Calu3 (cell line): Measurements from ENCODE around the gene CNTLN. TPM values are rescaled to one million over a fixed set of nuclear protein-coding genes. Genes with fewer than 3 reads are reported as not detected.

Source experiments
- BruUV-seq: library from RNA; stranded (reverse); fragments of 400-500 nt; replicated peaks from 2 replicates; lab custom pipeline; 2021; lab: Mats Ljungman, UMichigan
- CTCF ChIA-PET: fragments of 300-600 bp; sonication (Branson Sonifier 250); formaldehyde crosslinking; loops from one replicate; lab custom pipeline; 2022; ENCODE audit warnings: antibody characterized with exemption; lab: Charles Lee
- DNase-seq: peaks from one replicate; pipeline ENCODE4 v3.0.0; 2022
- H3K27ac Mint-ChIP-seq: one replicate; pipeline ENCODE4 v1.8.0; 2022; ENCODE audit warnings: mixed read lengths; ENCODE audit not compliant: unreplicated experiment
- H3K27me3 Mint-ChIP-seq: one replicate; pipeline ENCODE4 v1.8.0; 2022; ENCODE audit warnings: mixed read lengths; ENCODE audit not compliant: unreplicated experiment
- H3K36me3 Mint-ChIP-seq: one replicate; pipeline ENCODE4 v1.8.0; 2022; ENCODE audit warnings: mild to moderate bottlenecking, moderate library complexity, mixed read lengths; ENCODE audit not compliant: insufficient read depth, unreplicated experiment
- H3K4me1 Mint-ChIP-seq: one replicate; pipeline ENCODE4 v1.8.0; 2022; ENCODE audit warnings: mild to moderate bottlenecking, low read depth, mixed read lengths; ENCODE audit not compliant: unreplicated experiment
- H3K4me3 Mint-ChIP-seq: one replicate; pipeline ENCODE4 v1.8.0; 2022; ENCODE audit warnings: mild to moderate bottlenecking, low read depth, moderate library complexity, mixed read lengths; ENCODE audit not compliant: unreplicated experiment
- H3K9me3 Mint-ChIP-seq: one replicate; pipeline ENCODE4 v1.8.0; 2022; ENCODE audit warnings: low read depth, mixed read lengths; ENCODE audit not compliant: unreplicated experiment
- CTCF ChIP-seq: fragments of 200-600 bp; IDR thresholded peaks from one replicate; pipeline ENCODE4 v1.8.0; 2022; ENCODE audit warnings: antibody characterized with exemption; ENCODE audit not compliant: unreplicated experiment
- intact Hi-C: fragments of 100-400 bp; cut with micrococcal nuclease; formaldehyde crosslinking; loops from one replicate; pipeline ENCODE4 v1.10.0; 2022; ENCODE audit not compliant: unreplicated experiment
- total RNA-seq: library from RNA; stranded (reverse); gene quantifications from 2 replicates; pipeline ENCODE4 v1.2.3, GENCODE V29; 2022

Gene CNTLN
- total RNA-seq, 1 experiment from 2014 or later = 6.7 TPM

GRCh38 chr9:17130725-17131124 is 4.1 kb upstream of the CNTLN start:
- no peak for TF ChIP-seq CTCF
- H3K36me3 Mint-ChIP-seq = peaks cover 18% of the 10 kb centered on the region
- BruUV-seq = no TSS peak
- CTCF ChIA-PET = interaction anchor here (0.6 kb wide), 1 partner anchor 11 kb away, joined by 4 read pairs; no protein-coding TSS in a partner anchor
- intact Hi-C loops = no loop called here
- H3K4me1 Mint-ChIP-seq = peaks cover 8% of the 10 kb centered on the region
- H3K4me3 Mint-ChIP-seq = no peak overlapping the region
- no peak overlapping the region for H3K27ac Mint-ChIP-seq
- no peaks in the 10 kb centered on the region for H3K9me3 Mint-ChIP-seq
- DNase-seq = no peak
- H3K27me3 Mint-ChIP-seq = no peaks in the 10 kb centered on the region

GRCh38 chr9:17131494-17131893 is 3.3 kb upstream of the CNTLN start:
- H3K27me3 Mint-ChIP-seq = no peaks in the 10 kb centered on the region
- H3K9me3 Mint-ChIP-seq = no peaks in the 10 kb centered on the region
- H3K27ac Mint-ChIP-seq = no peak overlapping the region
- no TSS peak for BruUV-seq
- no peak for DNase-seq
- peaks cover 19% of the 10 kb centered on the region for H3K36me3 Mint-ChIP-seq
- H3K4me1 Mint-ChIP-seq = peaks cover 8% of the 10 kb centered on the region
- H3K4me3 Mint-ChIP-seq = no peak overlapping the region
- TF ChIP-seq CTCF = no peak
- intact Hi-C loops = no loop called here
- CTCF ChIA-PET = no interaction called here

GRCh38 chr9:17135295-17136160 is 688 bp downstream of the CNTLN start:
- no peak for TF ChIP-seq CTCF
- BruUV-seq = TSS peak; percentile 35
- no peaks in the 10 kb centered on the region for H3K27me3 Mint-ChIP-seq
- intact Hi-C loops = no loop called here
- CTCF ChIA-PET = no interaction called here
- peaks cover 19% of the 10 kb centered on the region for H3K36me3 Mint-ChIP-seq
- DNase-seq = peak; percentile 20
- no peaks in the 10 kb centered on the region for H3K9me3 Mint-ChIP-seq
- peaks cover 8% of the 10 kb centered on the region for H3K4me1 Mint-ChIP-seq
- peak overlapping the region; percentile 91 for H3K4me3 Mint-ChIP-seq
- H3K27ac Mint-ChIP-seq = peak overlapping the region; percentile 97

GRCh38 chr9:17137566-17137965 is 2.7 kb downstream of the CNTLN start:
- BruUV-seq = no TSS peak
- Mint-ChIP-seq H3K36me3 (peaks cover 19% of the 10 kb centered on the region), H3K27ac (no peak overlapping the region), H3K9me3 (no peaks in the 10 kb centered on the region), H3K4me3 (no peak overlapping the region), H3K27me3 (no peaks in the 10 kb centered on the region), H3K4me1 (peaks cover 8% of the 10 kb centered on the region)
- intact Hi-C loops = no loop called here
- CTCF ChIA-PET = no interaction called here
- no peak for DNase-seq
- no peak for TF ChIP-seq CTCF
